Fibroblast of lung (primary cell): Measurements from ENCODE around the gene EFCAB5.

Source experiments
- CTCF ChIP-seq, 2 donors: IDR thresholded peaks in 1 of 2; conservative IDR thresholded peaks in 1 of 2; 1 replicate in 1 of 2; 2 replicates in 1 of 2; pipeline ENCODE4 v1.5.1; 2011 to 2012; ENCODE audit warnings: low read length in 2 of 2, control low read depth in 1 of 2, inconsistent platforms in 1 of 2, low read depth in 1 of 2, mild to moderate bottlenecking in 1 of 2
- EZH2 ChIP-seq: IDR thresholded peaks from 2 replicates; pipeline ENCODE4 v1.5.1; 2012; ENCODE audit warnings: low read length, control low read depth, mild to moderate bottlenecking; ENCODE audit errors: missing control alignments

GRCh38 chr17:30035369-30035768 is 93.9 kb downstream of the EFCAB5 start:
- TF ChIP-seq EZH2 (no peak), CTCF (conservative IDR thresholded peaks at IDR 0.05 in 1 of 2, IDR thresholded peaks at IDR 0.05 in 1 of 2; ENCODE audit: low read depth in 1 of 2, low read length in 2 of 2) (no peak)
